OCI-LY7 (cell line): Measurements from ENCODE around the gene TFEB. TPM values are rescaled to one million over a fixed set of nuclear protein-coding genes. Genes with fewer than 3 reads are reported as not detected.

ENCODE experiments used
- BruUV-seq: library from RNA; stranded (reverse); fragments of 400-500 nt; replicated peaks from 2 replicates; lab custom pipeline; 2021; lab: Mats Ljungman, UMichigan
- CTCF ChIA-PET: fragments of 300-600 bp; sonication (Branson Sonifier 250); formaldehyde crosslinking; loops from one replicate; lab custom pipeline; 2022; ENCODE audit warnings: antibody characterized with exemption; ENCODE audit not compliant: unreplicated experiment; lab: Charles Lee
- POLR2A ChIA-PET: fragments of 300-600 bp; sonication (Branson Sonifier 250); formaldehyde crosslinking; loops from one replicate; lab custom pipeline; 2022; ENCODE audit warnings: antibody characterized with exemption; lab: Charles Lee
- DNase-seq: peaks from one replicate; pipeline ENCODE4 v3.0.0-alpha.2; 2015; ENCODE audit warnings: low spot score
- H2AFZ ChIP-seq: fragments of 200-600 bp; sonication (generic), shearing (Covaris generic); 2 replicates; pipeline ENCODE4 v1.6.1; 2014; ENCODE audit warnings: mild to moderate bottlenecking, antibody characterized with exemption, low read length, moderate library complexity
- H3K27ac ChIP-seq: fragments of 200-600 bp; sonication (generic); 2 replicates; pipeline ENCODE4 v1.5.1; 2014; ENCODE audit warnings: mixed run types, low read depth, mild to moderate bottlenecking, moderate library complexity, low read length, inconsistent platforms; ENCODE audit not compliant: poor library complexity, severe bottlenecking
- H3K36me3 ChIP-seq: fragments of 200-600 bp; sonication (generic); 2 replicates; pipeline ENCODE4 v1.6.1; 2014; ENCODE audit warnings: mild to moderate bottlenecking, antibody characterized with exemption, low read length, moderate library complexity, mixed read lengths; ENCODE audit not compliant: insufficient read depth
- H3K4me1 ChIP-seq: fragments of 200-600 bp; sonication (generic); 2 replicates; pipeline ENCODE4 v1.5.1; 2014; ENCODE audit warnings: mild to moderate bottlenecking, low read length; ENCODE audit not compliant: insufficient read depth, poor library complexity, severe bottlenecking
- H3K4me2 ChIP-seq: fragments of 200-600 bp; sonication (generic); 2 replicates; pipeline ENCODE4 v1.6.1; 2014; ENCODE audit warnings: mild to moderate bottlenecking, low read length
- H3K4me3 ChIP-seq: fragments of 200-600 bp; sonication (generic); 2 replicates; pipeline ENCODE4 v1.5.1; 2014; ENCODE audit warnings: mild to moderate bottlenecking, low read depth, low read length; ENCODE audit not compliant: poor library complexity, severe bottlenecking
- H3K79me2 ChIP-seq: fragments of 200-600 bp; sonication (generic); 2 replicates; pipeline ENCODE4 v1.6.1; 2016; ENCODE audit warnings: low read depth, mild to moderate bottlenecking, low read length, moderate library complexity, mixed read lengths; ENCODE audit not compliant: insufficient read depth
- H3K9me2 ChIP-seq: fragments of 200-600 bp; sonication (generic); 2 replicates; pipeline ENCODE4 v1.6.1; 2016; ENCODE audit warnings: mild to moderate bottlenecking, low read length, mixed read lengths; ENCODE audit not compliant: insufficient read depth
- H3K9me3 ChIP-seq: fragments of 200-600 bp; sonication (generic); 2 replicates; pipeline ENCODE4 v1.6.1; 2014; ENCODE audit warnings: mild to moderate bottlenecking, mixed run types, low read length, mixed read lengths
- H4K20me1 ChIP-seq: fragments of 200-600 bp; sonication (generic); 2 replicates; pipeline ENCODE4 v1.6.1; 2014; ENCODE audit warnings: mild to moderate bottlenecking, antibody characterized with exemption, low read length, moderate library complexity, mixed read lengths; ENCODE audit not compliant: insufficient read depth
- EZH2phosphoT487 ChIP-seq: fragments of 200-600 bp; sonication (generic); IDR thresholded peaks from 2 replicates; pipeline ENCODE4 v1.6.1; 2018; ENCODE audit warnings: low read depth, borderline replicate concordance, mild to moderate bottlenecking, mixed run types, antibody characterized with exemption, low read length, moderate library complexity, mixed read lengths
- intact Hi-C: fragments of 100-400 bp; cut with micrococcal nuclease; formaldehyde crosslinking; loops from one replicate; pipeline ENCODE4 v1.10.0; 2022; ENCODE audit not compliant: unreplicated experiment
- total RNA-seq, 2 experiments: library from RNA; depleted of rRNA in 1 of 2; stranded (reverse); fragments of >200 nt in 1 of 2; shearing (Covaris generic) in 1 of 2; gene quantifications; 2 replicates each; pipeline ENCODE4 v1.2.3, GENCODE V29; 2014 to 2022
- TF ChIP-seq, protein P1 (sequence below): fragments of 200-600 bp; sonication (generic); conservative IDR thresholded peaks from 2 replicates; pipeline ENCODE4 v1.5.1; 2014; ENCODE audit warnings: mild to moderate bottlenecking, antibody characterized with exemption, low read length, moderate library complexity, mixed read lengths

TFEB gene
- total RNA-seq, 2 experiments from 2014 or later: 36.8 to 60.0 TPM

GRCh38 chr6:41675992-41676391 is 59.4 kb downstream of the TFEB start:
- TF ChIP-seq, protein P1, sequence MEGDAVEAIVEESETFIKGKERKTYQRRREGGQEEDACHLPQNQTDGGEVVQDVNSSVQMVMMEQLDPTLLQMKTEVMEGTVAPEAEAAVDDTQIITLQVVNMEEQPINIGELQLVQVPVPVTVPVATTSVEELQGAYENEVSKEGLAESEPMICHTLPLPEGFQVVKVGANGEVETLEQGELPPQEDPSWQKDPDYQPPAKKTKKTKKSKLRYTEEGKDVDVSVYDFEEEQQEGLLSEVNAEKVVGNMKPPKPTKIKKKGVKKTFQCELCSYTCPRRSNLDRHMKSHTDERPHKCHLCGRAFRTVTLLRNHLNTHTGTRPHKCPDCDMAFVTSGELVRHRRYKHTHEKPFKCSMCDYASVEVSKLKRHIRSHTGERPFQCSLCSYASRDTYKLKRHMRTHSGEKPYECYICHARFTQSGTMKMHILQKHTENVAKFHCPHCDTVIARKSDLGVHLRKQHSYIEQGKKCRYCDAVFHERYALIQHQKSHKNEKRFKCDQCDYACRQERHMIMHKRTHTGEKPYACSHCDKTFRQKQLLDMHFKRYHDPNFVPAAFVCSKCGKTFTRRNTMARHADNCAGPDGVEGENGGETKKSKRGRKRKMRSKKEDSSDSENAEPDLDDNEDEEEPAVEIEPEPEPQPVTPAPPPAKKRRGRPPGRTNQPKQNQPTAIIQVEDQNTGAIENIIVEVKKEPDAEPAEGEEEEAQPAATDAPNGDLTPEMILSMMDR: no peak
- no peak for TF ChIP-seq EZH2phosphoT487
- Histone ChIP-seq H3K9me2 (no peaks in the 10 kb centered on the region), H3K36me3 (no peaks in the 10 kb centered on the region), H3K4me3 (no peak overlapping the region), H3K4me2 (no peak overlapping the region), H3K9me3 (no peaks in the 10 kb centered on the region), H2AFZ (no peak overlapping the region), H3K27ac (no peak overlapping the region), H4K20me1 (no peaks in the 10 kb centered on the region), H3K4me1 (no peaks in the 10 kb centered on the region), H3K79me2 (no peaks in the 10 kb centered on the region)
- CTCF ChIA-PET: no interaction called here
- intact Hi-C loops: no loop called here
- DNase-seq: no peak
- POLR2A ChIA-PET: no interaction called here
- no TSS peak for BruUV-seq

GRCh38 chr6:41675176-41675775 is 60.1 kb downstream of the TFEB start:
- Histone ChIP-seq H3K9me3 (no peaks in the 10 kb centered on the region), H3K79me2 (no peaks in the 10 kb centered on the region), H4K20me1 (no peaks in the 10 kb centered on the region), H3K4me3 (no peak overlapping the region), H3K9me2 (no peaks in the 10 kb centered on the region), H2AFZ (no peak overlapping the region), H3K27ac (no peak overlapping the region), H3K4me2 (no peak overlapping the region), H3K36me3 (no peaks in the 10 kb centered on the region), H3K4me1 (no peaks in the 10 kb centered on the region)
- DNase-seq: no peak
- intact Hi-C loops: no loop called here
- no peak for TF ChIP-seq EZH2phosphoT487
- TF ChIP-seq, protein P1: no peak
- ChIA-PET POLR2A (no interaction called here), CTCF (no interaction called here)
- BruUV-seq: no TSS peak

DNA sequence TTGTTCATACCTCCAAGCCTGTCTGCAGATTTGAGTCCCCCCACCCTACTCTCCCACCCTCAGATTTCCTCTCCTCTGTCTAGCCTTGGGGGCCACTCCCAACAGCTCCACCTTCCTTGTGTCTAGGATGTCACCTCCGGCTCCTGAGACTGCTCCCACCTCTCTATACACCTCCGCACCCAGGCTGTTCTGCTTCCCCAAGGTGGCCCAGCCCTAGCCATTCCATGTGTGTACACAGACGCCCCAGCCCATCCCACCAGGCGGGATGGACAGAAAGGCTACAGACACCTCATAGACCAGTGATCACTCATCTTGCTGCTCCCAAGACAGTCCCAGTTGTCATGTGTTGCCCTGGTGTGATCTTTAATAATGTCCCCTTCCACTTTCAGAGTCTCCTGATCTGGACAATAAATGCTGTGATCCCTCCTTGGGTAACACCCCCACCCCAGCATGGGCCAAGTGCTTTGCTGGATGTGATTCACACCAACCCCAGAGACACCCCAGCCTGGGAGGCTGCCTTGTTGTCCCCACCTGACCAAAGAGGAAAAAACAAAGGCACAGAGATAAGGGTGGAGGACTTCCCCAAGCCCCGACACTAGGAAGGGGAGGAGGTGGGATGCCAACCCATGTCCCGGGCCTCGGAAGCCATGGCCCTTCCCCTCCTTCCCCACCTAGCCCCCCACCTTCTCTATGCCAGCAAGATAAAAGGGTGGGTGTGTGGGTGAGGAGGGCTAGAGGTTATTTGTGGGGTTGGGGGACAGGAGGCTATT is 61.0 kb downstream of the TFEB start:
- Histone ChIP-seq H3K79me2 (no peaks in the 10 kb centered on the region), H3K4me3 (no peak overlapping the region), H3K27ac (no peak overlapping the region), H4K20me1 (no peaks in the 10 kb centered on the region), H3K9me2 (no peaks in the 10 kb centered on the region), H3K4me2 (no peak overlapping the region), H3K4me1 (no peaks in the 10 kb centered on the region), H3K9me3 (no peaks in the 10 kb centered on the region), H2AFZ (no peak overlapping the region), H3K36me3 (no peaks in the 10 kb centered on the region)
- DNase-seq: no peak
- TF ChIP-seq, protein P1: no peak
- TF ChIP-seq EZH2phosphoT487: no peak
- ChIA-PET POLR2A (no interaction called here), CTCF (no interaction called here)
- intact Hi-C loops: no loop called here
- BruUV-seq: no TSS peak
